Gastroesophageal sphincter (tissue), 3 donors: ENCODE results near the gene RIPPLY1.

Experiments used
- EP300 ChIP-seq: sonication (generic); formaldehyde crosslinking; IDR thresholded peaks from one replicate; pipeline ENCODE4 v1.6.1; 2017; ENCODE audit warnings: antibody characterized with exemption, mild to moderate bottlenecking
- POLR2A ChIP-seq, 2 donors: fragments of 450-650 bp; IDR thresholded peaks; one replicate each; pipeline ENCODE4 v1.6.1; 2017; ENCODE audit warnings: antibody characterized with exemption in 2 of 2, mild to moderate bottlenecking in 2 of 2, moderate library complexity in 1 of 2
- POLR2AphosphoS5 ChIP-seq: sonication (generic); formaldehyde crosslinking; IDR thresholded peaks from one replicate; pipeline ENCODE4 v1.6.1; 2017; ENCODE audit warnings: antibody characterized with exemption
- TF ChIP-seq, protein P1 (sequence below), 4 experiments: fragments of 200-600 bp in 2 of 4; fragments of 450-650 bp in 2 of 4; sonication (generic) in 1 of 4; IDR thresholded peaks; one replicate each; pipeline ENCODE4 v1.5.1; 2017 to 2019; ENCODE audit warnings: antibody characterized with exemption in 4 of 4, mild to moderate bottlenecking in 2 of 4, moderate library complexity in 2 of 4

DNA sequence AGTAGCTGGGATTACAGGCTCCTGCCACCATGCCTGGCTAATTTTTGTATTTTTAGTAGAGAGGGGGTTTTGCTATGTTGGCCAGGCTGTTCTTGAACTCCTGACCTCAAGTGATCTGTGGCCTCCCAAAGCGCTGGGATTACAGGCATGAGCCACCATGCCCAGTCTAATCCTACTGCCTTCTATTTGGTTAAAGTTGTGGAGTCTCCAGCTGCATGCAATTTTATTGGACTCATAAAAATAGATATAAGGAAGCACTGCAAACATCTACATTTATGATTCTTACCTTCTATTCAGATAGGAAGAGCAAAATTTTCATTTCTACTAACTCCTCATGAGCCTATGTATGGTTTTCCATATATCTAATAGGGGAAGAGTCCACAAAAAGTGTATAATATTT is 13.7 kb downstream of the RIPPLY1 start:
- TF ChIP-seq, protein P1, sequence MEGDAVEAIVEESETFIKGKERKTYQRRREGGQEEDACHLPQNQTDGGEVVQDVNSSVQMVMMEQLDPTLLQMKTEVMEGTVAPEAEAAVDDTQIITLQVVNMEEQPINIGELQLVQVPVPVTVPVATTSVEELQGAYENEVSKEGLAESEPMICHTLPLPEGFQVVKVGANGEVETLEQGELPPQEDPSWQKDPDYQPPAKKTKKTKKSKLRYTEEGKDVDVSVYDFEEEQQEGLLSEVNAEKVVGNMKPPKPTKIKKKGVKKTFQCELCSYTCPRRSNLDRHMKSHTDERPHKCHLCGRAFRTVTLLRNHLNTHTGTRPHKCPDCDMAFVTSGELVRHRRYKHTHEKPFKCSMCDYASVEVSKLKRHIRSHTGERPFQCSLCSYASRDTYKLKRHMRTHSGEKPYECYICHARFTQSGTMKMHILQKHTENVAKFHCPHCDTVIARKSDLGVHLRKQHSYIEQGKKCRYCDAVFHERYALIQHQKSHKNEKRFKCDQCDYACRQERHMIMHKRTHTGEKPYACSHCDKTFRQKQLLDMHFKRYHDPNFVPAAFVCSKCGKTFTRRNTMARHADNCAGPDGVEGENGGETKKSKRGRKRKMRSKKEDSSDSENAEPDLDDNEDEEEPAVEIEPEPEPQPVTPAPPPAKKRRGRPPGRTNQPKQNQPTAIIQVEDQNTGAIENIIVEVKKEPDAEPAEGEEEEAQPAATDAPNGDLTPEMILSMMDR (IDR thresholded peaks at IDR 0.05), result no peak
- TF ChIP-seq POLR2AphosphoS5 (no peak), EP300 (no peak), POLR2A (IDR thresholded peaks at IDR 0.05) (no peak)
